Trophoblast cell (in vitro differentiated cells and primary cell): ENCODE results near the gene PAM16.
A peak's percentile ranks its signal among the peaks of the same experiment; 100 is the strongest.

Experiments
- DNase-seq, 2 donors: peaks; one replicate each; pipeline ENCODE4 v3.0.0-alpha.2; 2016
- H2AFZ ChIP-seq: 2 replicates; pipeline ENCODE4 v1.6.1; 2013; ENCODE audit warnings: low read length, moderate library complexity, mild to moderate bottlenecking; ENCODE audit not compliant: insufficient read depth, poor library complexity
- H2AK5ac ChIP-seq: 2 replicates; pipeline ENCODE4 v1.6.1; 2013; ENCODE audit warnings: mild to moderate bottlenecking, low read length
- H2BK120ac ChIP-seq: 2 replicates; pipeline ENCODE4 v1.6.1; 2013; ENCODE audit warnings: low read length, mild to moderate bottlenecking, moderate library complexity; ENCODE audit not compliant: insufficient read depth, poor library complexity
- H2BK12ac ChIP-seq: 2 replicates; pipeline ENCODE4 v1.6.1; 2013; ENCODE audit warnings: mild to moderate bottlenecking, low read length, moderate library complexity
- H2BK5ac ChIP-seq: 2 replicates; pipeline ENCODE4 v1.6.1; 2013; ENCODE audit warnings: low read length, low read depth, moderate library complexity, mild to moderate bottlenecking; ENCODE audit not compliant: poor library complexity
- H3K14ac ChIP-seq: 2 replicates; pipeline ENCODE4 v1.6.1; 2013; ENCODE audit warnings: mild to moderate bottlenecking, low read length
- H3K18ac ChIP-seq: 2 replicates; pipeline ENCODE4 v1.6.1; 2013; ENCODE audit warnings: mild to moderate bottlenecking, low read length
- H3K23ac ChIP-seq: 2 replicates; pipeline ENCODE4 v1.6.1; 2013; ENCODE audit warnings: low read length
- H3K27ac ChIP-seq: 2 replicates; pipeline ENCODE4 v1.5.1; 2013; ENCODE audit warnings: low read depth, mild to moderate bottlenecking, inconsistent platforms, low read length, moderate library complexity
- H3K27me3 ChIP-seq: 2 replicates; pipeline ENCODE4 v1.6.1; 2013; ENCODE audit warnings: inconsistent platforms, mild to moderate bottlenecking, low read length, moderate library complexity; ENCODE audit not compliant: insufficient read depth
- H3K36me3 ChIP-seq, 2 experiments: 1 replicate in 1 of 2; 2 replicates in 1 of 2; pipeline ENCODE4 v1.6.1; 2013; ENCODE audit warnings: low read length in 2 of 2, mild to moderate bottlenecking in 2 of 2, moderate library complexity in 1 of 2; ENCODE audit not compliant: insufficient read depth in 2 of 2, control insufficient read depth in 1 of 2
- H3K4ac ChIP-seq: 2 replicates; pipeline ENCODE4 v1.6.1; 2013; ENCODE audit warnings: low read depth, mild to moderate bottlenecking, low read length, moderate library complexity
- H3K4me1 ChIP-seq, 2 experiments: 1 replicate in 1 of 2; 2 replicates in 1 of 2; pipeline ENCODE4 v1.6.1; 2013; ENCODE audit warnings: low read length in 2 of 2, mild to moderate bottlenecking in 2 of 2, moderate library complexity in 1 of 2; ENCODE audit not compliant: insufficient read depth in 2 of 2, control insufficient read depth in 1 of 2
- H3K4me2 ChIP-seq: 2 replicates; pipeline ENCODE4 v1.6.1; 2013; ENCODE audit warnings: inconsistent platforms, mild to moderate bottlenecking, low read length, moderate library complexity
- H3K4me3 ChIP-seq: 2 replicates; pipeline ENCODE4 v1.5.1; 2013; ENCODE audit warnings: mild to moderate bottlenecking, low read depth, low read length, inconsistent platforms
- H3K79me1 ChIP-seq: one replicate; pipeline ENCODE4 v1.6.1; 2013; ENCODE audit warnings: low read length
- H3K79me2 ChIP-seq: 2 replicates; pipeline ENCODE4 v1.6.1; 2013; ENCODE audit warnings: low read length, mild to moderate bottlenecking; ENCODE audit not compliant: control insufficient read depth, insufficient read depth, poor library complexity
- H3K9ac ChIP-seq: 2 replicates; pipeline ENCODE4 v1.6.1; 2013; ENCODE audit warnings: mild to moderate bottlenecking, low read length
- H3K9me3 ChIP-seq: 2 replicates; pipeline ENCODE4 v1.6.1; 2013; ENCODE audit warnings: low read depth, mild to moderate bottlenecking, control low read depth, inconsistent platforms, low read length; ENCODE audit not compliant: insufficient read depth
- H4K12ac ChIP-seq: 2 replicates; pipeline ENCODE4 v1.6.1; 2013; ENCODE audit warnings: low read depth, mild to moderate bottlenecking, low read length, moderate library complexity
- H4K8ac ChIP-seq: 2 replicates; pipeline ENCODE4 v1.6.1; 2013; ENCODE audit warnings: low read depth, mild to moderate bottlenecking, low read length, moderate library complexity
- H4K91ac ChIP-seq: one replicate; pipeline ENCODE4 v1.6.1; 2013; ENCODE audit warnings: low read depth, mild to moderate bottlenecking, low read length, moderate library complexity
- WGBS: extraction: QIAGEN DNeasy Blood & Tissue Kit; methylation state at CpG from one replicate; pipeline ENCODE4 v1.1.7; 2013; ENCODE audit warnings: missing lambda C conversion rate; ENCODE audit not compliant: insufficient read length, insufficient coverage; ENCODE audit errors: extremely low coverage; 5-methylcytosine and 5-hydroxymethylcytosine counted together

The PAM16 gene

DNA sequence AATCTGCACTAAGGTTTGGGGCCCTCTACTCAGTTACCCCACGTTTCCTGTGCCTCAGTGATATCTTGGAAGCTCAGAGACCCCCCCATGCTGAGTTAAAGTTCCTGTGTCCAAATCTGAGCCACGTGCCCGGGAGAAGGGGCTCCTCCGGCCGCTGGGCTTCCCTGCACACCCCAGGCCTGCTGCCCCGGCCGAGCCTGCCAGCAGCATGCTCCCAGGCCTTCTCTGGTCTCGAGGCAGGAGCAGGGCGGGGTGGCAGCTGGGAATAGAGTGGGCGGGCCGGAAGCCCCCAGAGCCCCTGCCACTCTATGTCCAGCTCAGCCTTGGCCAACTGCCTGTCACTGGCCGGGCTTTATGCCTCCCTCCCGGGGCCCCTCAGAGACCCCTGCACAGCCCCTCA, 14.9 kb upstream of the PAM16 start:
- H2AK5ac ChIP-seq = no peak overlapping the region
- peaks cover 25 to 30% of the 10 kb centered on the region in 2 experiments for H3K4me1 ChIP-seq
- peaks cover 7 to 19% of the 10 kb centered on the region in 2 experiments for H3K36me3 ChIP-seq
- no peak overlapping the region for H3K4ac ChIP-seq
- no peak overlapping the region for H2BK5ac ChIP-seq
- no peak overlapping the region for H3K27ac ChIP-seq
- peak overlapping the region; percentile 54 for H2BK12ac ChIP-seq
- no peak overlapping the region for H3K4me3 ChIP-seq
- H2AFZ ChIP-seq = no peak overlapping the region
- no peak for DNase-seq
- H3K27me3 ChIP-seq = no peaks in the 10 kb centered on the region
- no peak overlapping the region for H4K8ac ChIP-seq
- no peak overlapping the region for H4K12ac ChIP-seq
- H3K79me2 ChIP-seq = no peaks in the 10 kb centered on the region
- H3K9ac ChIP-seq = no peak overlapping the region
- WGBS = no CpG with 5 or more reads among the region's 13 CpGs
- H2BK120ac ChIP-seq = peak overlapping the region; percentile 23
- no peak overlapping the region for H3K4me2 ChIP-seq
- H3K9me3 ChIP-seq = peaks cover 4% of the 10 kb centered on the region
- H3K14ac ChIP-seq = no peak overlapping the region
- no peak overlapping the region for H3K18ac ChIP-seq
- H3K23ac ChIP-seq = no peak overlapping the region
- peaks cover 6% of the 10 kb centered on the region for H3K79me1 ChIP-seq
- H4K91ac ChIP-seq = peak overlapping the region; percentile 36

DNA sequence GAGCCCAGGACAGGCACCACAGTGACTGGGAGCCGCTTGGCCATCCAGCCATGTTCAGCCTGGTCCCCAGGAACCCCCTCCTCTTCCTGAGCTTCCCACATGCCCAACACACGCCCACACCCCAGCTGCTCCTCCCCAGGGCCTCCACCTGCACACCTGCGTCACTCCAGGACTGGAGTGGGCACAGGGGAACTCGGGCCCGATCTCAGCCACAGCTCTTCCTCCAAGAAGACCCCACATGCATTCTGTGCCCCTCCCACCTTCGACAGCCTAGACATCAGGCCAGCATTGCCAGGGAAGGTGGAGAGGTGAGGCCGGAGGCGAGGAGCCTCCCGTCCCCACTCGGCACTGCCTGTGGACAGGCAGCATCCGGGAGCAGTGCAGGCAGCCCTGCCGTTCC, 14.5 kb upstream of the PAM16 start:
- peak overlapping the region; percentile 12 for H2AK5ac ChIP-seq
- peaks cover 7 to 19% of the 10 kb centered on the region in 2 experiments for H3K36me3 ChIP-seq
- H3K18ac ChIP-seq = no peak overlapping the region
- H3K4ac ChIP-seq = no peak overlapping the region
- H3K9me3 ChIP-seq = peaks cover 4% of the 10 kb centered on the region
- H4K12ac ChIP-seq = no peak overlapping the region
- no CpG with 5 or more reads among the region's 12 CpGs for WGBS
- no peak overlapping the region for H2BK5ac ChIP-seq
- H3K79me2 ChIP-seq = no peaks in the 10 kb centered on the region
- H2BK12ac ChIP-seq = peak overlapping the region; percentile 54
- peaks cover 23 to 29% of the 10 kb centered on the region in 2 experiments for H3K4me1 ChIP-seq
- no peaks in the 10 kb centered on the region for H3K27me3 ChIP-seq
- no peak overlapping the region for H2AFZ ChIP-seq
- no peak overlapping the region for H3K14ac ChIP-seq
- no peak overlapping the region for H3K9ac ChIP-seq
- H4K8ac ChIP-seq = no peak overlapping the region
- peak overlapping the region; percentile 36 for H4K91ac ChIP-seq
- H3K27ac ChIP-seq = no peak overlapping the region
- no peak overlapping the region for H3K4me2 ChIP-seq
- H2BK120ac ChIP-seq = no peak overlapping the region
- no peak overlapping the region for H3K23ac ChIP-seq
- DNase-seq = no peak
- H3K4me3 ChIP-seq = no peak overlapping the region
- H3K79me1 ChIP-seq = peaks cover 3% of the 10 kb centered on the region

DNA sequence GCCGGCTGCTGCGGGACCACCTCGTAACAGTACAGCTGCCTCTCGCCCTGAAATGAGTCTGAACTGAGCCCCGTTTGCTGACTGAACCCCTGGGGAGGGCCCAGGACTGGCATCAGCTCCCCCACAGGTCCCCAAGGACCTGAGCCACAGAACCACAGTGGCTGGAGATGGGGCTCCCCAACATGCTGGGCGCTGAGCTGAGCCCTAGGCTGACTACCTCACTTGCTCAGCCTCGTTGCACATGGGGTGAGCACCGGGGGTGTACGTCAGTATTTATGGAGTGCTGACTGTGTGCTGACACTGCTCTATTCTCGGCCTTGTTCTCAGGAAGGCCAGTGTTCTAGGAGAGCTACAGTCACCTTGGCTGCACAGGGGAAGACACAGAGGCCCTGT, 13.9 kb upstream of the PAM16 start:
- no CpG with 5 or more reads among the region's 10 CpGs for WGBS
- no peak overlapping the region for H2BK120ac ChIP-seq

DNA sequence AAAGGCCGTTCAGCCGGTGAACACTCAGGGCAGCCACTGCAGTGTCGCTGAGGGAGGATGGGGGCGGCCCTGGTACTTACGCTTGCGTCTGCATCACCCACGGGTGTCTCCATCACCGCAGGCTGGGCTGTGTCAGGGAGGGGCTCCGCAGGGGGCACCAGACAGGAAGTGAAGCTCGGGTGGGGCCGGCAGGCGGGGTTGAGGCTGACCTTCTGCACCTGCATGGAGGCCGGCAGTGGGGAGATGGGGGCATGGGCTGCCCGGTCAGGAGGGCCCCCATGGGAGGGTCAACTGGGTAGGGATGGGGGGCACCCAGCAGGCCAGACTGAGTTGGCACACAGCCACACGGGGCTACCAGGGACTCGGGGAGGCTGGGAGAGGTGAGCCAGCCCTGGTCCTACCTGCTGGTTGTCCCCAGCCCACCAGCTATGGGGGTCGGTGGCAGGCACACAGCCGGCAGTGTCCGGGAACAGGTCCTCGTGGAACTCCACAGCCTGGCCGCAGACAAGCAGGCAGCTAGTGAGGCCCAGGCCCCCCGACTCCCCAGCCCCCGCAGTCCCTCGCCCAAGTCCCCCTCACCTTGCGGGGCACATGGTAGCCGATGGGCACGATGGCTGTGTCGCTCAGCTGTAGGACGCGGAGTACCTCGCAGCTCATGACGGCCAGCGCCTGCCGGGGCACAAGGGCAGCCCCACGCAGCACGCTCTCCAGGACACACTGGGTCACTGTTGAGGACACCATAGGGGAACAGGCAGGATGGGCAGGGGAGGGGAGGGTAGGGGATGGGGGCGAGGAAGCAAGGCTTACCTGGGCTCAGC, 13.3 kb upstream of the PAM16 start:
- peaks cover 7 to 19% of the 10 kb centered on the region in 2 experiments for H3K36me3 ChIP-seq
- no CpG with 5 or more reads among the region's 37 CpGs for WGBS
- DNase-seq = no peak
- no peak overlapping the region for H3K4me2 ChIP-seq
- H3K4ac ChIP-seq = no peak overlapping the region
- H4K91ac ChIP-seq = no peak overlapping the region
- H3K9me3 ChIP-seq = peaks cover 6% of the 10 kb centered on the region
- no peak overlapping the region for H2BK5ac ChIP-seq
- H4K12ac ChIP-seq = no peak overlapping the region
- no peak overlapping the region for H3K14ac ChIP-seq
- no peak overlapping the region for H2BK12ac ChIP-seq
- no peak overlapping the region for H2AFZ ChIP-seq
- peaks cover 18 to 23% of the 10 kb centered on the region in 2 experiments for H3K4me1 ChIP-seq
- H3K4me3 ChIP-seq = no peak overlapping the region
- no peak overlapping the region for H3K9ac ChIP-seq
- H4K8ac ChIP-seq = no peak overlapping the region
- H3K79me2 ChIP-seq = no peaks in the 10 kb centered on the region
- no peak overlapping the region for H2AK5ac ChIP-seq
- no peaks in the 10 kb centered on the region for H3K79me1 ChIP-seq
- H3K18ac ChIP-seq = no peak overlapping the region
- no peak overlapping the region for H3K27ac ChIP-seq
- H2BK120ac ChIP-seq = no peak overlapping the region
- H3K23ac ChIP-seq = no peak overlapping the region
- no peaks in the 10 kb centered on the region for H3K27me3 ChIP-seq

More for the DNA sequence above, 13.9 kb upstream of the PAM16 start:
- no peaks in the 10 kb centered on the region for H3K79me1 ChIP-seq
- DNase-seq = no peak
- no peak overlapping the region for H2BK12ac ChIP-seq
- no peak overlapping the region for H3K9ac ChIP-seq
- H3K27ac ChIP-seq = no peak overlapping the region
- H3K23ac ChIP-seq = no peak overlapping the region
- no peak overlapping the region for H3K14ac ChIP-seq
- no peak overlapping the region for H4K91ac ChIP-seq
- peaks cover 7 to 19% of the 10 kb centered on the region in 2 experiments for H3K36me3 ChIP-seq
- H4K8ac ChIP-seq = no peak overlapping the region
- no peak overlapping the region for H2AFZ ChIP-seq
- peaks cover 20 to 25% of the 10 kb centered on the region in 2 experiments for H3K4me1 ChIP-seq
- H2BK5ac ChIP-seq = no peak overlapping the region
- no peak overlapping the region for H2AK5ac ChIP-seq
- no peak overlapping the region for H4K12ac ChIP-seq
- H3K4me3 ChIP-seq = no peak overlapping the region
- H3K27me3 ChIP-seq = no peaks in the 10 kb centered on the region
- H3K4me2 ChIP-seq = no peak overlapping the region
- H3K79me2 ChIP-seq = no peaks in the 10 kb centered on the region
- no peak overlapping the region for H3K18ac ChIP-seq
- H3K9me3 ChIP-seq = peaks cover 4% of the 10 kb centered on the region
- no peak overlapping the region for H3K4ac ChIP-seq
